VCaP (cell line): ENCODE results near the gene OTOS.

Experiments used
- H3K27ac ChIP-seq: fragments of 450-650 bp; 2 replicates; pipeline ENCODE4 v1.5.1; 2017
- CTCF ChIP-seq: fragments of 450-650 bp; conservative IDR thresholded peaks from 2 replicates; pipeline ENCODE4 v1.5.1; 2017; ENCODE audit warnings: mild to moderate bottlenecking, moderate library complexity

OTOS gene

DNA sequence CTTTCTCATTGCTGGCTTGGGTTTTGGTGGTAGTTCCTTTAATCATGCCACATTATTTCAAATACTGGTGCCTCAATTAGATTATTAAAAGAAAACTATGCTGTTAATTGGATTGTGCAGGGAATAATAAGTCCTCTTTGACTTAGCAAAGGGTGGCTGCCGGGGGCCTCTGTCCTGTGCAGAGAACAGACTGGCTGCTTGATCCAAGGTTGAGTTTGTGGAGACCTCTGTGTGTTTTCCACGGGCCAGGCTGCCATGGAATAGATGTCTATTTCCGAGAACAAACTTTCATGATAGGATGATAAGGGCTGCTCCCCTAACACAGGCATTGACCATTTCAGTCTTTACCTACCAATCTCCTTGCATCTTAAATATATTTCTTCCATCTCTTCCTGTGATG, 30.4 kb upstream of the OTOS start:
- no peak overlapping the region for H3K27ac ChIP-seq
- TF ChIP-seq CTCF: no peak

DNA sequence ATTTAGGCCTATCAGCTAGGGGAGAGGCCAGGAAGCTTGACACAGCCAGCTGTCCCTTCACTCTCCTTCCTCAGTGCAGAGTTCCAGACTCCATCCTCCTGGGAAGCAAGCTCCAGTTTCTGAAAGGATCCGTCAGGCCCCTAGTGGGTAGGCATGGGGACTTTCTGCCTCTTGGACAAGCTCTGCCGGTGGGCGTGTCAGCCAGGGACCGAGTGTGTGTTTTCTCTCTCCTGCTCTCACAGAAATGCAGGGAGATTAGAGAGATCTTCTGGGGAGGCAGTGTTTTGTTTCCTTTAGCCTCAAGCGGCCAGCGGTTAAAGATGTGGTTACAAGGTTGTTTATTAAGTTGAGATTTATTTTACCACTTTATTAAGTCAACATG, 29.9 kb upstream of the OTOS start:
- H3K27ac ChIP-seq: no peak overlapping the region
- TF ChIP-seq CTCF: no peak

GRCh38 chr2:240169486-240170353, 29.3 kb upstream of the OTOS start:
- no peak for TF ChIP-seq CTCF
- no peak overlapping the region for H3K27ac ChIP-seq

GRCh38 chr2:240168546-240169361, 28.3 kb upstream of the OTOS start:
- no peak for TF ChIP-seq CTCF
- no peak overlapping the region for H3K27ac ChIP-seq

DNA sequence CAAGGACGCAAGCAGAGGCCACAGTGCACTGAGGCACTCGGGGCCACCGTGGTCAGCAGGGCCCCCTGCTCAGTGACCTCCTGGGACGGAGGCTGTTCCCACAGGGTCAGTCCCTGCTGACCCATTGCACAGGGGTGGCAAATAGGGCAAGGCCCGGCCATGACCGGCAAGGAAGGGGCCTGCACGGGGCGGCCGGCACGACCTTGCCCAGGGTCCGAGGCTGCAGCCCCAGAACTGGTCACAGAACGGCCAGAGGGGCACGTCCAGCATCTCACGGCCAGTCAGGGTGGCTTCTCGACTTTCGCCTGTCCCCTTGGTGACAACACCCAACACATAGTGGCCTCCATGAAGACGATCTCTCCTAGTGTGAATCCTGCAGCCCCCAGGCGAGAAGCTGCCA, 27.6 kb upstream of the OTOS start:
- no peak overlapping the region for H3K27ac ChIP-seq
- TF ChIP-seq CTCF: no peak

- no peak for TF ChIP-seq CTCF
- H3K27ac ChIP-seq: no peak overlapping the region
Observed at GRCh38 chr2:240167588-240167880, 27.1 kb upstream of the OTOS start.

DNA sequence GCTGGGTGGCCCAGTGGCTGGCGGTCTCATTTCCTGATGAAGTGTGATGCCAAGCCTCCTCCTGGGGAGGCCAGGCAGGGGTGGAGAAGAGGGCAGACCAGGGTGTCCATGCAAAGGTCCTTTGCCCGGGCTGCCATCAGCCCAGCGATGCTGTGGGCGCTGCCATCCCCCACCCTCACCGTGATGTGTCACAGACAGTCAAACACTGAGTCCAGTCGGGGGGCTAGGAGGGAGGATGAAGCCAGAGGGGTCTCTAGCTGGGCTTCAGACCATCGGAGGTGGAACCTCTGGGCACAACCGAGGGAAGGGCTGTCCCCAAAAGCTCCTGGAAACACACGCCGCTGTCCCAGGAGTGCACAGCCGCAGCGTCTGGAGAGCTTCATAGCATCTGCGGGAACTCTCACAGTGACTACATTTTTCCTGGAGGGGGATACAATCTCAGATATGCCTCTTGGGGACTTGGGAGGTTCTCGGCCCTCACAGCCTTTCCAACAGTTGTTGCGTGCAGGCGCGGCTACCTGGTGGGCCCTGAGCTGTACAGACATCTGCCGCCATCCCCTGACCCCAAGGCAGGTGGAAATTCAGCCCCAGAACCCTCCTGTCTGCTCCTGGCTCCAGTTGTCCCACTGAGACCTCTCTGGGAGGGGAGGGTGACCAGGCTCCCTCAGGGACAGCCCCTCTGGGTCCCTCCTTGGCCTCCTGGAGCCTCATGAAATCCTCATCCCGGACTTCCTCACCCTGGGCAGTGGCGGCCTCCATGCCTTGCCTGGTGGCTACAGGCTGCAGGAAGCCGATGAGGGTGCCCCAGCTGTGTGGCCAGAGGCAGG, 26.5 kb upstream of the OTOS start:
- TF ChIP-seq CTCF: no peak
- H3K27ac ChIP-seq: no peak overlapping the region
